CD14-positive monocyte (primary cell): Measurements from ENCODE around the gene NTM. TPM values are rescaled to one million over a fixed set of nuclear protein-coding genes. Genes with fewer than 3 reads are reported as not detected.

Source experiments
- DNase-seq, 3 donors: peaks; one replicate each; pipeline ENCODE4 v3.0.0-alpha.2; 2011 to 2022
- H2AFZ ChIP-seq: 2 replicates; pipeline ENCODE4 v1.6.0; 2012; ENCODE audit warnings: mild to moderate bottlenecking, low read depth, low read length, inconsistent platforms; ENCODE audit not compliant: insufficient read depth, poor library complexity, severe bottlenecking
- H3K27ac ChIP-seq, 2 donors: 1 replicate in 1 of 2; 2 replicates in 1 of 2; pipeline ENCODE4 v1.5.1; 2012 to 2013; ENCODE audit warnings: low read length in 2 of 2, control low read depth in 1 of 2, inconsistent platforms in 1 of 2, low read depth in 1 of 2, mild to moderate bottlenecking in 1 of 2
- H3K27me3 ChIP-seq, 2 donors: one replicate each; pipeline versions ENCODE4 v1.6.0 to v1.6.1; 2011 to 2013; ENCODE audit warnings: low read length in 2 of 2; ENCODE audit not compliant: control insufficient read depth in 2 of 2, insufficient read depth in 2 of 2
- H3K36me3 ChIP-seq, 2 donors: replicated peaks in 1 of 2; 1 replicate in 1 of 2; 2 replicates in 1 of 2; pipeline versions ENCODE4 v1.5.1 to v1.6.1; 2012 to 2013; ENCODE audit warnings: low read length in 2 of 2, control low read depth in 1 of 2, inconsistent platforms in 1 of 2, mild to moderate bottlenecking in 1 of 2; ENCODE audit not compliant: insufficient read depth in 2 of 2, control insufficient read depth in 1 of 2
- H3K4me1 ChIP-seq, 2 donors: 1 replicate in 1 of 2; 2 replicates in 1 of 2; pipeline versions ENCODE4 v1.5.1 to v1.6.1; 2012 to 2013; ENCODE audit warnings: low read length in 2 of 2, control low read depth in 1 of 2, inconsistent platforms in 1 of 2, mild to moderate bottlenecking in 1 of 2, moderate library complexity in 1 of 2; ENCODE audit not compliant: insufficient read depth in 2 of 2, control insufficient read depth in 1 of 2
- H3K4me2 ChIP-seq: replicated peaks from 2 replicates; pipeline ENCODE3; 2012; ENCODE audit warnings: low read length, moderate library complexity, mild to moderate bottlenecking; ENCODE audit not compliant: poor library complexity, severe bottlenecking; ENCODE audit errors: extremely low read depth
- H3K4me3 ChIP-seq, 3 experiments: fragments of 200-600 bp in 1 of 3; sonication (generic) in 1 of 3; replicated peaks in 1 of 3; 1 replicate in 2 of 3; 2 replicates in 1 of 3; pipeline ENCODE4 v1.5.1; 2011 to 2013; ENCODE audit warnings: low read length in 3 of 3, mild to moderate bottlenecking in 3 of 3, control low read depth in 2 of 3, low read depth in 2 of 3, inconsistent platforms in 1 of 3, moderate library complexity in 1 of 3
- H3K79me2 ChIP-seq: 2 replicates; pipeline ENCODE4 v1.6.0; 2012; ENCODE audit warnings: mild to moderate bottlenecking, control low read depth, inconsistent platforms, low read length, moderate library complexity; ENCODE audit not compliant: insufficient read depth
- H3K9ac ChIP-seq: 2 replicates; pipeline ENCODE4 v1.6.0; 2017; ENCODE audit warnings: low read length, mild to moderate bottlenecking; ENCODE audit not compliant: insufficient read depth, poor library complexity, severe bottlenecking
- H3K9me3 ChIP-seq, 2 donors: replicated peaks in 1 of 2; 1 replicate in 1 of 2; 2 replicates in 1 of 2; pipeline versions ENCODE4 v1.5.1 to v1.6.1; 2012 to 2013; ENCODE audit warnings: low read length in 2 of 2, control low read depth in 1 of 2; ENCODE audit not compliant: control insufficient read depth in 1 of 2, insufficient read depth in 1 of 2
- H4K20me1 ChIP-seq: 2 replicates; pipeline ENCODE4 v1.6.0; 2012; ENCODE audit warnings: mild to moderate bottlenecking, low read length, control low read depth, moderate library complexity; ENCODE audit not compliant: insufficient read depth
- H3K27ac Mint-ChIP-seq, 7 donors: one replicate each; pipeline ENCODE4 v1.8.0; 2020; ENCODE audit warnings: mild to moderate bottlenecking in 7 of 7, mixed read lengths in 7 of 7, moderate library complexity in 6 of 7, inconsistent platforms in 2 of 7
- H3K27me3 Mint-ChIP-seq, 3 donors: one replicate each; pipeline ENCODE4 v1.8.0; 2021 to 2022; ENCODE audit warnings: low read depth in 3 of 3, mild to moderate bottlenecking in 3 of 3, mixed read lengths in 3 of 3, moderate library complexity in 3 of 3, inconsistent platforms in 1 of 3
- H3K36me3 Mint-ChIP-seq, 2 donors: one replicate each; pipeline ENCODE4 v1.8.0; 2020; ENCODE audit warnings: mixed read lengths in 2 of 2, inconsistent platforms in 1 of 2, mild to moderate bottlenecking in 1 of 2
- H3K4me1 Mint-ChIP-seq: one replicate; pipeline ENCODE4 v1.8.0; 2020; ENCODE audit warnings: mild to moderate bottlenecking, mixed read lengths
- H3K4me3 Mint-ChIP-seq, 2 donors: one replicate each; pipeline ENCODE4 v1.8.0; 2020; ENCODE audit warnings: mild to moderate bottlenecking in 2 of 2, mixed read lengths in 2 of 2, moderate library complexity in 1 of 2
- H3K9me3 Mint-ChIP-seq, 7 donors: one replicate each; pipeline ENCODE4 v1.8.0; 2020 to 2022; ENCODE audit warnings: mixed read lengths in 7 of 7, mild to moderate bottlenecking in 6 of 7, moderate library complexity in 6 of 7, inconsistent platforms in 2 of 7
- WGBS: methylation state at CpG from one replicate; pipeline ENCODE4 v1.1.5; 2013; ENCODE audit warnings: missing lambda C conversion rate; ENCODE audit not compliant: insufficient coverage; 5-methylcytosine and 5-hydroxymethylcytosine counted together
- intact Hi-C, 2 donors: fragments of 100-400 bp; cut with micrococcal nuclease; formaldehyde crosslinking; loops; one replicate each; pipeline versions ENCODE4 v1.15.0 to v1.15.1; 2023
- polyA plus RNA-seq, 3 donors: library from polyadenylated mRNA; depleted of rRNA in 1 of 3; unstranded in 2 of 3; stranded (reverse) in 1 of 3; fragments of 300-500 nt in 2 of 3; fragments of >200 nt in 1 of 3; fragmentation: Illumina TruSeq in 2 of 3; gene quantifications; 1 replicate in 2 of 3; 2 replicates in 1 of 3; pipeline ENCODE4 v1.2.3, GENCODE V29; 2012 to 2021
- TF ChIP-seq, protein P1 (sequence below): fragments of 200-600 bp; IDR thresholded peaks from one replicate; pipeline ENCODE4 v1.8.0; 2022; ENCODE audit warnings: antibody characterized with exemption, mild to moderate bottlenecking

Gene NTM
- polyA plus RNA-seq, 3 donors: not detected

DNA sequence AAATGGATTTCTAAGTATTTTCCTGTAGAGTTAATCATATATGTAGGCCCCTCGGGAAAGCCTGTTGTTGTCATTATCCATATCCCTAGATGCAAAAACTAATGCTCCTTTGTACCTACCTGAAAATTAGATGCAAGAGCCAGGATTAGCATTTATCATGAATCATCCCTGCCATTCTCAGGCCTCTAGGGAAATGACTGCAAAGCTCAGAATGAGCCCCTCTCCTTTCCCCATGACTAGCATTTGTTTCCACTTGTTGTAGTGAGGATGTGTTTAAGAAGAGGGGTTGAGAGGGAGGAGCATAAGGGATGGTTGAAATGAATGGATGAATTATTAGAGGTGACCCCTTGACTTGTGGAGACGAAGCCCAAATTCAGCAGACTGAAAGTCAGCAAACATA is 537.9 kb downstream of the NTM start:
- no peaks in the 10 kb centered on the region for H3K36me3 Mint-ChIP-seq
- H3K27ac Mint-ChIP-seq: no peak overlapping the region
- Histone ChIP-seq H3K9me3 (no peaks in the 10 kb centered on the region), H3K4me1 (no peaks in the 10 kb centered on the region), H2AFZ (no peak overlapping the region), H3K9ac (no peak overlapping the region), H3K27me3 (peaks cover 48 to 62% of the 10 kb centered on the region in 2 donors), H3K36me3 (no peaks in the 10 kb centered on the region), H4K20me1 (no peaks in the 10 kb centered on the region), H3K4me3 (no peak overlapping the region), H3K27ac (no peak overlapping the region), H3K4me2 (no peak overlapping the region), H3K79me2 (no peaks in the 10 kb centered on the region)
- peaks cover 51 to 77% (median 61%) of the 10 kb centered on the region in 3 donors for H3K27me3 Mint-ChIP-seq
- H3K4me1 Mint-ChIP-seq: peaks cover 4% of the 10 kb centered on the region
- no CpG with 5 or more reads among the region's 2 CpGs for WGBS
- no peak overlapping the region for H3K4me3 Mint-ChIP-seq
- TF ChIP-seq, protein P1, sequence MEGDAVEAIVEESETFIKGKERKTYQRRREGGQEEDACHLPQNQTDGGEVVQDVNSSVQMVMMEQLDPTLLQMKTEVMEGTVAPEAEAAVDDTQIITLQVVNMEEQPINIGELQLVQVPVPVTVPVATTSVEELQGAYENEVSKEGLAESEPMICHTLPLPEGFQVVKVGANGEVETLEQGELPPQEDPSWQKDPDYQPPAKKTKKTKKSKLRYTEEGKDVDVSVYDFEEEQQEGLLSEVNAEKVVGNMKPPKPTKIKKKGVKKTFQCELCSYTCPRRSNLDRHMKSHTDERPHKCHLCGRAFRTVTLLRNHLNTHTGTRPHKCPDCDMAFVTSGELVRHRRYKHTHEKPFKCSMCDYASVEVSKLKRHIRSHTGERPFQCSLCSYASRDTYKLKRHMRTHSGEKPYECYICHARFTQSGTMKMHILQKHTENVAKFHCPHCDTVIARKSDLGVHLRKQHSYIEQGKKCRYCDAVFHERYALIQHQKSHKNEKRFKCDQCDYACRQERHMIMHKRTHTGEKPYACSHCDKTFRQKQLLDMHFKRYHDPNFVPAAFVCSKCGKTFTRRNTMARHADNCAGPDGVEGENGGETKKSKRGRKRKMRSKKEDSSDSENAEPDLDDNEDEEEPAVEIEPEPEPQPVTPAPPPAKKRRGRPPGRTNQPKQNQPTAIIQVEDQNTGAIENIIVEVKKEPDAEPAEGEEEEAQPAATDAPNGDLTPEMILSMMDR: no peak
- intact Hi-C loops: loop anchor here in 1 of 2 donors (10.0 kb wide), 1 partner anchor 164 kb away; no protein-coding TSS in a partner anchor
- no peak for DNase-seq
- H3K9me3 Mint-ChIP-seq: peaks cover 0 to 3% (median 0%) of the 10 kb centered on the region in 7 donors

DNA sequence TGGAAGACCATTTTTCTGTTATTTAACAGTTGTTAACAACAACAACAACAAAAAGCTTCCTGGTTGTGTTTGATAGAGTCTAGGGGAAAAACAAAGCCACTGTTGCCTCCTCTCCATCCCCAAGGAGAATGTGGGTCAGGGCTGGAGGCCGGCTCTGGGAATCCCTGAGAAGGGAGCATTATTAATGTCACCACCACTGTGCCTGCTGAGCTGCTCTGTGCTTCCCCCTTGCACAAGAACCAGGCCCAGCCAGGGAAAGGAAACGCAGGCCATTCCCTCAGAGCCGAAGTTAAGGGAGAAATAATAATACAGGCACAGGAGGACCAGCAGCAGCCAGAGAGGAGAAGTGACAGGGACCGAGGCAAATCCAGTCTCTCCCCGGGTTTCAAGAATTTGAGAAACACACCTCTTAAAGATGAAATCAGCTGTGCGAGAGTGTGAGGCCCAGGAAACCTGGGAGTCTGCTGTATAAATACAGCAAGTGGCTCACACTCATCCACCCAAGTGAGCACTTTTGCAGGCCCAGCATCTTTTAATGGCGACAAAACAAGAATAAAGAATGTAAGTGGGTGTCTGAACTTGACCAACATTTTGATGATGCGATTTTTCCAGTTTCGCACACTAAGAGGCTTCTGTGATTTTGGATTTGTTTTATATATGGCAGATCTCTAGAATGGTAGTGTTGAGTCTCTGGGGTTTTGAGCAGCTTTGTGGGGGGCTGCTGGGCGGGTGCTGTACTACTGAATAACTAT is 539.2 kb downstream of the NTM start:
- H3K4me1 ChIP-seq: no peaks in the 10 kb centered on the region
- H2AFZ ChIP-seq: no peak overlapping the region
- H3K9ac ChIP-seq: no peak overlapping the region
- H3K27me3 Mint-ChIP-seq: peaks cover 51 to 77% (median 64%) of the 10 kb centered on the region in 3 donors
- H3K9me3 ChIP-seq: no peaks in the 10 kb centered on the region
- TF ChIP-seq, protein P1: no peak
- H3K36me3 Mint-ChIP-seq: no peaks in the 10 kb centered on the region
- no peaks in the 10 kb centered on the region for H3K36me3 ChIP-seq
- H3K4me3 Mint-ChIP-seq: peak overlapping the region in 1 of 2 donors; percentile 59
- no peak overlapping the region for H3K27ac Mint-ChIP-seq
- H3K4me2 ChIP-seq: no peak overlapping the region
- peaks cover 46 to 71% of the 10 kb centered on the region in 2 donors for H3K27me3 ChIP-seq
- peaks cover 0 to 3% (median 0%) of the 10 kb centered on the region in 7 donors for H3K9me3 Mint-ChIP-seq
- intact Hi-C loops: loop anchor here in 1 of 2 donors (10.0 kb wide), 1 partner anchor 165 kb away; no protein-coding TSS in a partner anchor
- no peaks in the 10 kb centered on the region for H3K79me2 ChIP-seq
- no peak for DNase-seq
- H3K4me3 ChIP-seq: no peak overlapping the region
- peaks cover 4% of the 10 kb centered on the region for H3K4me1 Mint-ChIP-seq
- no peaks in the 10 kb centered on the region for H4K20me1 ChIP-seq
- WGBS: 56% methylated on average over 7 of the region's 10 CpGs
- no peak overlapping the region for H3K27ac ChIP-seq
